ENCODE measurements around the gene OR2AT4.
"Not testable (repeated sequence)": the region's sequence is repeated elsewhere in the genome, so short reads cannot be mapped to it uniquely, and the experiment has no call there.

OR2AT4 gene

DNA sequence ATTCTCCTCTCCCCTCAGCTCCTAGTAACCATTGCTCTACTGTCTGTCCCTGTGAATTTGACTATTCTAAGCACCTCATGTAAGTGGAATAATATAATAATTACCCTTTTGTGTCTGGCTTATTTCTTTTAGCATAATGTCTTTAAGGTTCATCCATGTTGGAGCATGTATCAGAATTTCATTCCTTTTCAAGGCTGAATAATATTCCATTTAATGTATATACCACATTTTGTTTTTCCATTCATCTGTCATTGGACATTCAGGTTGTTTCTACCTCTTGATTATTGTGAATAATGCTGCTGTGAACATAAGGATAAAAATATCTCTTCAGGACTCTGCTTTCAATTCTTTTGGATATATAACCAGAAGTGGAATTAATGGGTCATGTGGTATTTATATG, 28.1 kb downstream of the OR2AT4 start:
- DNase-seq (ENCODE audit: low read depth in 3 of 3), result no peak

DNA sequence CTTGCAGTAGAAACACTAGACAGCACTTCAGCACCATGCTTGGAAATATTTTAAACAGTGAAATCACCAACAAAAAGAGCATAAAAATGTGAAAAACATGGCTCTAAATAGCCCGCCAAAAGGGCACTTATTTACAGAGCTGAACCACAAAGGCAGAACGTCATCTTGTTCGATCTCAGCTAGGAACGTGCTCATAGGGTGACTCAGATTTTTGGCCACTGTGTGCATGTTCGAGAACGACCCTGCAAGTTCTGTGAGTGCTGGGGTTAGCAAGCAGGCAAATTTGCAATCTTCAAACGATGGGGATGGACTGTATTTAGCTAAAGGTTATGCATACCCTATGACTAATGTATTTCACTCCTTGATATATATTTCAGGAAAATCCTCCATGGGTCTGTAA, 30.6 kb downstream of the OR2AT4 start:
- DNase-seq (ENCODE audit: low read depth in 3 of 3), result no peak

DNA sequence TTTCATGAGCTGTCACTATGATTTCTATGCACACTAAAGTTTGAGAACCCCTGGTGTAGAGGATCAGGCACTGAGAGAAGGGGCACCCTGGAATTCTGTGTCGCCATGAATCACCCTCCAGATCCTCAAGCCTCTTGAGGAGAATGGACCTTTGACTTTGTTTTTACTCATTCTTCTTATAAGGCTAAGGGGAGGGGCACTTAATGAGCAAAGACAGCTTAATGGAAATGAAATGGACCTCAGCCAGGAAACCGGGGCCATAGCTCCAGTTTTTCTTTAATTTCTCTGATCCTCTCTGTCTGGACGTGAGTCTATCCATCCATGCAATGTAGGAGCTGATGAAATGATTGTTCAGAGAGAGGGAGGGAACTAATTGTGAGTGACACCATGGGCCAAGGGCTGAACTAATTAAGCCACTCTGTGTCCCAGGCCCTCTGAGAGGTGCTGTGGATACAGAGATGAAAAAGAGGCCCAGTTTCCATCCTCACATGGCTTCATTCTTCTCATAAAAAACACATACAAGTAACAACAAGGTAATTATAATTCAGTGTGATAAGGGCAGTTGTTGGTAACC, 32.8 kb downstream of the OR2AT4 start:
- no peak for DNase-seq (ENCODE audit: low read depth in 3 of 3)

DNA sequence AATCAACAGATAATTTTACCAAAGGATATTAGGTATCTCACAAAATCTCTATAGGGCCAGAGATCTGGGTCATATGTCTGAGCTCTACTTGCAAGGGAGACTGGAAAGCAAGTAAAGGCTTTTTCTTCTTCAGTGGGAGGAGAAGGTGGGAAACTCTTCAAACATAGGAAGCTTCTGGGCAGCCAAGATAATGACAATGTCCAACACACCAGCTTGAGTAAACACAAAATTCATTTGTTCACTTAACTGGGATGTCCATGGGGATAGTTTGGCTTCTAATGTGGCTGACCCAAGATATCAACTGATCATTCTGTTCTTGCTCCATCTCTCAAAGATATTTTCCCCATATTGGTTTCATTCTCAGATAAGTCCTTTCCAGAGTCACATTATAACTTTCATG, 37.4 kb downstream of the OR2AT4 start:
- no peak for DNase-seq (ENCODE audit: low read depth in 3 of 3)

DNA sequence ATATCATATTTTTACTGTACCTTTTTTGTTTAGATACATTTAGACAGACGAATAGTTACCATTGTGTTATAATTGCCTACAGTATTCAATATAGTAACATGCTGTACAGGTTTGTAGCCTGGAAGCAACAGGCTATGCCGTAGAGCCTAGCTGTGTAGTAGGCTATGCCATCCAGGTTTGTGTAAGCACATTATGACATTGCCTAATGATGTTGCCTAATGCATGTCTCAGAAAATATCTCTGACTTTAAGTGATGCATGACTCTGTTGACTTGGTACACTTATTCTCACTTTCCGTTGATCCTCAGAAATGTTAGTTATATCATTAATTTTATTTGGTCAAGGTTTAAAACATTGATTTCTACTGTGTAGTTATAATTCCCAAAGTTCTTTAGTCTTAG, 39.9 kb downstream of the OR2AT4 start:
- no peak for DNase-seq (ENCODE audit: low read depth in 3 of 3)

DNA sequence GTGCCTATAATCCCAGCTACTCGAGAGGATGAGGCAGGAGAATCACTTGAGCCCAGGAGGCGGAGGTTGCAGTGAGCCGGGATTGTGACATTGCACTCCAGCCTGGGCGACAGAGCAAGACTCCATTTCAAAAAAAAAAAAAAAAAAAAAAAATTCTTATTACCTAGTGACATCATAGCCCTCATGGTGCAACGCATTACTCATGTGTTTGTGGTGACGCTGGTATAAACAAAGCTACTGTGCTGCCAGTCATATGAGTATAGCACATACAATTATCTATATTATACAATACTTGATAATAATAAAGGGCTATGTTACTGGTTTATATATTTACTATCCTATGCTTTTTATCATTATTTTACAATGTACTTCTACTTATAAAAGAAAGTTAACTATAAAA, 41.2 kb downstream of the OR2AT4 start:
- DNase-seq (ENCODE audit: low read depth in 3 of 3), result no peak

DNA sequence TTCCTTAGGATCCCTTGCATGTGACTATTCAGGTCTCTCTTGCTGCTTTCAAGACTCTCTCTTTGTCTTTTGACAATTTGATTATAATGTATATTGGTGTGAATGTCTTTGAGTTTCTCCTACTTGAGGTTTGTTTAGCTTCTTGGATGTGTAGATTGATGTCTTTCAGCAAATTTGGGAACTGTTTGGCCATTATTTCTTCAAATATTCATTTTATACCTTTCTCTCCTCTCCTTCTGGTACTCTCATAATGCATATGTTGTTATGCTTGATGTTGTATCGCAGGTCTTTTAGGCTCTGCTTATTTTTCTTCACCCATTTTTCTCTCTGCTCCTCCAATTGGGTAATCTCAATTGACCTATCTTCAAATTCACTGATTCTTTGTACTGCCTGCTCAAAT, 44.2 kb downstream of the OR2AT4 start:
- no peak for DNase-seq (ENCODE audit: low read depth in 3 of 3)

DNA sequence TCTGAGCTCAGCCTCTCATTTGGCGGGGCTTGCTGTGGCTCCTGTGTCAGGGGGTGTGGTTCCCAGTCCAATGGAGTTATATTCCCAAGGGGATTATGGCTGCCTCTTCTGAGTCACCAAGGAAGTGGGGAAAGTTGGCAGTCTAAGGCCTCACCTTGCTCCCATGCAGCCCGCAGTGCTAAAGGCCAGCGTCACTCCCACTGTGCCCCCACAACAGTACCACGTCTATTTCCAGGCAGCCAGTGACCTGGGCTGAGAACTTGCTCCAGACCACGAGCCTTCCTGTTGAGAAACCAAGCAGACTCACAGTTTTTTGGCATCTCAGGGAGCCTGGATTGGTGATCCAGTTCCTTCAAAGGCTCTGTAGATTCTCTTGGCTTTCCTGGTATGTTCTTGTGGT, 45.6 kb downstream of the OR2AT4 start:
- DNase-seq (ENCODE audit: low read depth in 3 of 3), result no peak

DNA sequence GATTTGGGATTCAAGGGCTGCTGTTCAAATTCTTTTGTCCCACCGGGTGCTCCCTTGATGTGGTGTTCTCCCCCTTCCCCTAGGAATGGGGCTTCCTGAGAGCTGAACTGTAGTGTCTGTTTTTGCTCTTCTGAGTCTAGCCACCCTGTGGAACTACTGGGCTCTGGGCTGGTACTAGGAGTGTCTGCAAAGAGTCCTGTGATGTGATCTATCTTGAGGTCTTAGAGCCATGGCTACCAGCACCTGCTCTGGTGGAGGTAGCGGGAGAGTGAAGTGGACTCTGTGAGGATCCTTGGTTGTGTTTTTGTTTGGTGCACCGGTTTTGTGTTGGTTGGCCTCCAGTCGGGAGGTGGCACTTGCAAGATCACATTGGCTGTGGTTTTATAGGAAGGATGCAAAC, 46.2 kb downstream of the OR2AT4 start:
- DNase-seq (ENCODE audit: low read depth in 3 of 3), result no peak

DNA sequence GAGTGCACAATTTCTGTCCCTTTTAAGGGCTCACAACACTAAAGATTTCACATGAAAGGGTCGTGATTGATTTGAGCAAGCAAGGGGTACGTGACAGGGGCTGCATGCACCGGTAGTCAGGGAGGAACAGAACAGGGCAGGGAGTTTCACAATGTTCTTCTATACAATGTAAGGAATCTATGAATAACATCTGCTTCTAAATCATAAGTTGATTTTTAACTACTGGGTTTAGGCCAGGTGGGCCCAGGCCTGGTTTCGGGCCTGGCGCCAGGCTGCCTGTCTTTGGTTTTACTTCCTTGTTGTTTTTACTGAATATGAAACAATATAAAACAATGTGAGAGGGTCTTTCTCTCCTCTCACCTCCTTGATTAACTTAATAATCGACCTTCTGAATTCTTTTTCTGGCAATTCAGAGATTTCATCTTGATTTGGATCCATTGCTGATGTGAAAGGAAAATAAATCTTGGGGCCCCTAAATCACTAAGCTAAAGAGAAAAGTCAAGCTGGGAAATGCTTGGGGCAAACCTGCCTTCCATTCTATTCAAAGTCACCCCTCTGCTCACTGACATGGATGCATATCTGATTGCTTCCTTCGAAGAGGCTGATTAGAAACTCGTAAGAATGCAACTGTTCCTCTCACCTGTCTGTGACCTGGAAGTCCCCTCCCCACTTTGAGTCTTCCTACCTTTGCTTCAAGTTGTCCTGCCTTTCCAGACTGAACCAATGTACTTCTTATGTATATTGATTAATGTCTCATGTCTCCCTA, 47.0 kb downstream of the OR2AT4 start:
- not testable (repeated sequence) for DNase-seq (ENCODE audit: low read depth in 3 of 3)

DNA sequence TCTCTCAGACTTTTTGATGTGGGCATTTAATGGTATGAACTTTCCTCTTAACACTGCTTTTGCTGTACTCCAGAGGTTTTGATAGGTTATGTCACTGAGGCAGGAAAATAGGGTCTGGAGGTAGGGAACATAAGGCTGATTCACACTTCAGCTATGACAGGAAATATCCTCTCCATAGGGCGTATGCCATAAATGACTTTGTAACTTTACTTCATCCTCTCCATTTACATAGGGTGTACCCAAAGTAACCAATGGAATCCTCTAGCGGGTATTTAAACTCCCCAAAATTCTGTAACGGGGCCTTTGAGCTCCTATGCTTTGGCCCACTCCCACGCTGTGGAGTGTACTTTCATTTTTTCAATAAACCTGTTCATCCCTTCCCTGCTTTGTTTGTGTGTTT, 49.5 kb downstream of the OR2AT4 start:
- no peak for DNase-seq (ENCODE audit: low read depth in 3 of 3)

DNA sequence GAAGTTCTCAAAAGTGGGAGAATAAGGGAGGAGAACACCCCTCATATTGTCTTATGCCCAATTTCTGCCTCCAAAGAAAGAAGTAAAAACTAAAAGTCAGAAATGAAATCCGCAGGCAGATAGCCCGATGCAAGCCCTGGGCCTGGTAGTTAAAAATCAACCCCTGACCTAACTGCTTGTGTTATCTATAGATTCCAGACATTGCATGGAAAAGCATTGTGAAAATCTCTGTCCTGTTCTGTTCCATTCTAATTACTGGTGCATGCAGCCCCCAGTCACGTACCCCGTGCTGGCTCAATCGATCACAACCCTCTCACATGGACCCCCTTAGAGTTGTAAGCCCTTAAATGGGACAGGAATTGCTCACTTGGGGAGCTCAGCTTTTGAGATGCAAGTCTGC, 50.0 kb downstream of the OR2AT4 start:
- not testable (repeated sequence) for DNase-seq (ENCODE audit: low read depth in 3 of 3)

DNA sequence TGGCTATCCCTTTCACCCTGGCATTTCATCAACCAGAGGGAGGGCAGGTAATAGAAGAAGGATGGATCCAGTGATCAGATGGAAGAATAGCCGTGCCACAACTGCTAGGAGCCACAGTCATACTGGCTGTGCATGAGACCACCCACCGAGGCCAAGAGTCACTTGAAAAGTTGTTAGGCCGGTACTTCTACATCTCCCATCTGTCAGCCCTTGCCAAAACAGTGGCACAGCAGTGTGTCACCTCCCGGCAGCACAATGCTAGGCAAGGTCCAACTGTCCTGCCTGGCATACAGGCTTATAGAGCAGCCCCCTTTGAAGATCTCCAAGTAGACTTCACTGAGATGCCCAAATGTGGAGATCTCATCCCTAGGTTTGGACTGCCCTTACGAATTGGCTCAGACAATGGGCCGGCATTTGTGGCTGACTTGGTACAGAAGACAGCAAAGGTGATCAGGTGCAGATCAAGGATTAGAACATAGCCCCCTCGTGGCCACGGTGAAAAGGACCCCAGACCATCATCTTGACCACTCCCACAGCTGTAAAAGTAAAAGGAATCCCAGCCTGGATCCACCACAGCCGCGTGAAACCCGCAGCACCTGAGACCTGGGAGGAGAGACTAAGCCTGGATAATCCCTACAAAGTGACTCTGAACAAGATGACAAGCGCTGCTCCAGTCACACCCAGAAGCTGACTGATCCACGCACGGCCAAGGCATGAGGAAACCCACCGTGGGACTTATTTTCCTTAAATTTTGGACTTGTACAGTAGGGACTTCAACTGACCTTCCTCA, 52.1 kb downstream of the OR2AT4 start:
- DNase-seq (ENCODE audit: low read depth in 3 of 3), result not testable (repeated sequence)

DNA sequence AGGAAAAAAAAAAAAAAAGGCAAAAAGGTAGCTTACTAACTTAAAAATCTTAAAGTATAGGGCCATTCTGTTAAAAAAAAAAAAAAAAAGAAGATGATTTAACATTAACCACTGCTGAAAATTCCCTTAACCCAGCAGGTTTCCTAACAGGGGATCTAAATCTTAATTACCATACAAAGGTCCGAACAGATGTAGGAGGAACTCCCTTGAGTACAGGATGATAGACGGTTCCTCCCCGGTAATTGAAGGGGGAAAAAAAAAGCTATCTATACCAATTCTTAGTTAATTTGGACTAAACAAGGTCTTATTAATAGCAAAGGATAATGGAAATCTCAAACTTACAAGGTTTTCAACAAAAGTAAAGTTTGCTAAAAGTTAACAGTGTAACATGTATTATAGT, 54.9 kb downstream of the OR2AT4 start:
- not testable (repeated sequence) for DNase-seq (ENCODE audit: low read depth in 3 of 3)

DNA sequence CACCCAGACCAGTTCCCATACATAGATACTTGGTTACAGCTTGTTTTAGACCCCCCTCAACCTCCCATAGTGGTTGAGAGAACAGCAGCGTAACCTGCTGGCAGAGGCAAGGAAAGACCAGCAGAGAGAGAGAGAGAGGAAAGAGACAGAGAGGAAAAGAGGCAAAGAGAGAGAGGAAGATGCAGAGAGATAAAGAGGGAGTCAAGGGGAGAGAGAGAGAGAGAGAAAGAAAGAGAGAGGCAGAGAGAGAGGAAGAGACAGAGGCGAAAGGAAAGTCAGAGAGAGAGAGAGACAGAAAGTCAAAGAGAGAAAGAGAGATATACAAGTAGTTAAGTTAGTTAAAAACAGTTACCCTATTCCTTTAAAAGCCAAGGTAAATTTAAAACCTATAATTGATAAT, 55.4 kb downstream of the OR2AT4 start:
- DNase-seq (ENCODE audit: low read depth in 3 of 3), result no peak

DNA sequence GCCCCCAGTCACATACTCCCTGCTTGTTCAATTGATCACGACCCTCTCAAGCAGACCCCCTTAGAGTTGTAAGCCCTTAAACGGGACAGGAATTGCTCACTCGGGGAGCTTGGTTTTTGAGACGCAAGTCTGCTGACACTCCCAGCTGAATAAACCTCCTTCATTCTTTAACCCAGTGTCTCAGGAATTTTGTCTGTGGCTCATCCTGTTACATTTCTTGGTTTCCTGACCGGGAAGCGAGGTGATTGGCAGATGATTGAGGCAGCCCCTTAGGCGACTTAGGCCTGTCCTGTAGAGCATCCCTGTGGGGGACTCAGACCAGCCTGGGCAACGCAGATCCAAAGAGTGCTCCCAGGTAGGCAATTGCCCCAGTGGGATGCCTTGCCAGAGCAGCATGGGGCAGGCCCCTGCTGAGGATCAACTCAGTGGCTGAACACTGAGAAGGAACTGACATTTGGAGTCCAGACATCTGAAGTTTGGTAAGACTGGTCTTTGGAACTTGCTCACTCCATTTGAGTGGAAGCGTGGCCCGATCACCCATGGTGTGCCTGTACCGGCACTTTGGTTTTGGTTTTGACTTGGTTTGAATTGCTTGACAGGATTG, 56.4 kb downstream of the OR2AT4 start:
- DNase-seq (ENCODE audit: low read depth in 3 of 3), result no peak

DNA sequence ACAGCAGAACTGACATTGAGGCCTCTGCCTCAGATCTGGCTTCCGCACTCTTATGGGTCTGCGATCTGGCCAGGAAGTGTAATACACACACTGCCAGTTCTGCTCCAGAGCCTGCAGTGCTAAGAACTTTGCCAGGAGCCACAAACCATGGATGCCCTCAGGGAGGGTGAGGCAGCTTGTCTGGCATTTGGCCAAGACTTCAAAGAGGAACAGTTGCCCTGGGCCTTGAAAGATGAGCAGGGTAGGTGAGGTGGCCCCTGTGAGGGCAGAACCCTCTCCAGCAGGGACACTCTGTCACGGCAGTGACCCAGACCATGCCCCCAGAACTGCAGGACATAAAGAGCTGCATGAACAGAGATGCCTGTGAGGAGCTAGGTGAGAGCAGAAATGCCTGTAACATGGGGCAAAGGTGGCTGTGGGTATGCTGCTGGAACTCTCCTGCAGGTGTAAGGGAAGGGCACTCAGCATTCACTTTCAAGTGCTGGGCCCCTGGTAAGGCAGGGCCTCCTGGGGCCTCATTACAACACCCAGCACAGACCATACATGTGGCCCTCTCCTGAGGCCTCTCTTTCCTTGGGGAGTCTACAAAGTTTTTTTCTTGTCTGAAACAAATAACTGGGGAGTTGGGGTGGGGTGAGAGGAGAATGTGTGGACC, 60.6 kb downstream of the OR2AT4 start:
- DNase-seq (ENCODE audit: low read depth in 3 of 3), result no peak

DNA sequence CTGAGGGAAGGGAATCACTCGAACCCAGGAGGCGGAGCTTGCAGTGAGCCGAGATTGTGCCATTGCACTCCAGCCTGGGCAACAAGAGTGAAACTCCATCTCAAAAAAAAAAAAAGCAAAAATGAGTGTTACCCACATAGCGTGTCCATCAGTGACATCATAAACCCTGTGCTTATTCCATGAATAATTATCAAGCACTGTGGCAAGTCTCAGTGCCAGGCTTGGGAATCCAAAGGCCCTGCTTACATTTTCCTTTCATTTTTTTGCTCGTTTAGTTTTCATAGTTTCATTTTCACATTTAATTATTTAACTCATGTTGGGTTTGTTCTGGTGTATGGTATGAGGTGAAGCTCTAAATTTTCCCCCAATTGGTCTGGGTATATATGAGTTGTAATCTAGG, 61.4 kb downstream of the OR2AT4 start:
- no peak for DNase-seq (ENCODE audit: low read depth in 3 of 3)

DNA sequence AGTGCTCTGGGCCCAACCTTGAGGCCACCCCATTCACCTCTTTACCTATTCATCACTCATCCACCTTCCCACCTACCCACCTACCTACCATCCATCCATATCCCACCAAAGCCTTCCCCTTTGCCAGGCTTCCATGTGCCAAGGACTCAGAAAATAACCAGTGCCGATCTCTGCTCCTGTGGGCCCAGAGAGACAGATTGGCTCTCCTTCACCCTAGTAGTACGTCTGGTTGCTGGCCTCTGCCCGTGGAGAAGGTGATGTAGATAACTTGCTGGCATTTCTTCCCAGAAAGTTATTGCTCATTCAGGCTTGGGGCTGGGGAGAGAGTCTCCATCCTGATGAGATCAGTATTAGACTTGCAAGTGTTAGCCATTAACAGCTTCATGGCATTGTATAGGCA, 62.8 kb downstream of the OR2AT4 start:
- no peak for DNase-seq (ENCODE audit: low read depth in 3 of 3)

DNA sequence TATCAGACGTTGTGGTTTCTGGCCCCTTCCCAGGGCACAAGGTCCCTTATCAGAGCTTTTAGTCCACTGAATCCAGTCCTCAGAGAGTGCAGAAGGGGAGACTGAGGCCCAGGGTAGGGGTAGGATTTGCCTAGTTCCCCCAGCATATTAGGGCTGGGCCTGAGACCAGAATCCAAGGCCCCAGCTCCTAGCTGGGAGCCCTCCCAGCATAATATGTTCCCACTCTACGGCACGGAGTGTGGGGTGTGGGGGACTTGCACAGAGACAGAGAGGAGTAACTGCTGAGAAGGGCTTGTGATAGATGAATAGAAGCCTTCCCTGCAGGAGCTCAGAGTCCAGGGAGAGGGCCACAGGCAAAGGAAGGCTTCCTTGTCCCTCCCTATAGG, 64.1 kb downstream of the OR2AT4 start:
- DNase-seq (ENCODE audit: low read depth in 3 of 3), result no peak

DNA sequence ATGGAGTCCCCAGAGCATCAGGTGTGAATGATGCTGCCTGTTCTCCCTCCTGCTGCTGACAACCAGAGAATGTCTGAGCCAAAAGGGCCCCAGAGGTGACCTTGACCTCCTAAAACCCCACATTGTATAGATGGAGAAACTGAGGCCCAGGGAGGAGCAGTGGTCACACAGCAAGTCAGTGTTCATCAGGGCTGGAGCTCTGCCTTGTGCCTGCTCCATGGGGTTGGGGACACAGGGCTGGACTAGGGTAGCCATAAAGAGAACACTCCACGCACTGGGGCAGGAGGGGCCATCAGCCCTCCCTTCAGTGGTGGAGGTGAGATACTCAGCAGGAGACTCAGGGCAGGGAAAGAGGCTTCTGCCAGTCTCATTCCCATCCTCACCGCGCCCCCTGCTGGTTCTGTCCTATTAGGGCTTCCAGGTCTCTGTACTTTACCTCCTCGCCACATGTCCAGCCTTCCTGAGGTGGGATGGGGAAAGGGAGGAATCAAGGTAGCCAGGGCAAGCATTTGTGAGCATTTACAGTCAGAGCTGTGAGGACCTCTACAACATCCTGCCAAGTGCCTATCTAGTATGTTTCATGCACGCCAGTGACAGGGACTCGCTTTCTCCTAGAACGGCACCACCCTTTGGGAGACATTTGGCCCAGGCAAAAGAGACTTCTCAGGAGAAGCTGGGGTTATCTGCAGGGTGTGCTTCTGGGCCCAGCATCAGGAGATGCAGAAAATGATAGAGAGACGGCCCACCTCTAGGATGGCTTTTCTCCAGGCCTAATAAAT, 64.7 kb downstream of the OR2AT4 start:
- peak; percentile 25 to 75 (median 45) for DNase-seq (ENCODE audit: low read depth in 3 of 3)
